HFFc6 (cell line): ENCODE measurements around the gene SKIC8. TPM values are rescaled to one million over a fixed set of nuclear protein-coding genes. Genes with fewer than 3 reads are reported as not detected.

Experiments used
- DNase-seq: peaks from one replicate; pipeline ENCODE4 v3.0.0-alpha.2; 2018
- H3K27ac Mint-ChIP-seq: 2 replicates; pipeline ENCODE4 v1.8.0; 2020; ENCODE audit warnings: mild to moderate bottlenecking, mixed read lengths
- H3K27me3 Mint-ChIP-seq: 2 replicates; pipeline ENCODE4 v1.8.0; 2021; ENCODE audit warnings: mild to moderate bottlenecking, moderate library complexity, mixed read lengths; ENCODE audit not compliant: insufficient read depth
- H3K36me3 Mint-ChIP-seq: 2 replicates; pipeline ENCODE4 v1.8.0; 2021; ENCODE audit warnings: low read depth, mixed read lengths
- H3K4me1 Mint-ChIP-seq: 2 replicates; pipeline ENCODE4 v1.8.0; 2020; ENCODE audit warnings: low read depth, mixed read lengths
- H3K4me3 Mint-ChIP-seq: 2 replicates; pipeline ENCODE4 v1.8.0; 2020; ENCODE audit warnings: mild to moderate bottlenecking, moderate library complexity, mixed read lengths
- H3K9me3 Mint-ChIP-seq: 2 replicates; pipeline ENCODE4 v1.8.0; 2020; ENCODE audit warnings: mild to moderate bottlenecking, mixed read lengths
- CTCF ChIP-seq: fragments of 200-600 bp; sonication (generic); IDR thresholded peaks from 2 replicates; pipeline ENCODE4 v1.5.0; 2021; ENCODE audit warnings: antibody characterized with exemption, mild to moderate bottlenecking
- total RNA-seq, 6 experiments: library from RNA; stranded (reverse); fragmentation: NEBNext Ultra II Directional; extraction: Animal tissue kit (Norgen Biotek cat#: 25700); gene quantifications; 2 replicates in 1 of 6; 3 replicates in 5 of 6; pipeline ENCODE4 v1.2.3, GENCODE V29; 2021

Gene SKIC8
- total RNA-seq, 6 experiments from 2014 or later: 43.9 to 48.1 (median 47.0) TPM

- no peaks in the 10 kb centered on the region for H3K9me3 Mint-ChIP-seq
- peaks cover 19% of the 10 kb centered on the region for H3K27me3 Mint-ChIP-seq
- no peak for TF ChIP-seq CTCF
- H3K36me3 Mint-ChIP-seq: no peaks in the 10 kb centered on the region
- H3K4me3 Mint-ChIP-seq: no peak overlapping the region
- DNase-seq: no peak
- no peak overlapping the region for H3K27ac Mint-ChIP-seq
- peaks cover 27% of the 10 kb centered on the region for H3K4me1 Mint-ChIP-seq
These were observed 24.7 kb upstream of the SKIC8 start for GRCh38 chr15:78324144-78324543.

DNA sequence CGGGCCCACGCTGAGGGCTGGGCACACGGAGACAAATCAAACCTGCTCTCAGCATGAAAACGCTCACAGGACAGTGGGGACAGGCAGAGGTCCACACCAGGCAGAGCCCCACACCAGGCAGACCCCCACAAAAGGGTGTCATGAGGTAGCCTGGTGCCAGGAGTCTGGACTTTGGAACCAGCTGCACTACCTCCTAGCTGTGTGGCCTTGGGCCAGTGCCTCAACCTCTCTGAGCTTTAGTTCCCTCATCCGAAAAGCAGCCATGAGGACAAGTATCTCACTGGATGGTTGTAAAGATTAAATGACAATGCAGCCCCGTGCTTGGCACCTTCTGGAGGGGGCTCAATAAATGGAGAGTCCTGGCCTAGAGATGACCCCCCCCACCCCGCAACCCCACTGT, 24.3 kb upstream of the SKIC8 start:
- Mint-ChIP-seq H3K9me3 (no peaks in the 10 kb centered on the region), H3K27ac (no peak overlapping the region), H3K4me3 (no peak overlapping the region), H3K4me1 (peaks cover 27% of the 10 kb centered on the region), H3K36me3 (no peaks in the 10 kb centered on the region), H3K27me3 (peaks cover 23% of the 10 kb centered on the region)
- DNase-seq: no peak
- TF ChIP-seq CTCF: no peak

- TF ChIP-seq CTCF: no peak
- H3K4me1 Mint-ChIP-seq: peaks cover 27% of the 10 kb centered on the region
- DNase-seq: no peak
- H3K9me3 Mint-ChIP-seq: no peaks in the 10 kb centered on the region
- no peaks in the 10 kb centered on the region for H3K36me3 Mint-ChIP-seq
- no peak overlapping the region for H3K4me3 Mint-ChIP-seq
- peak overlapping the region; percentile 71 for H3K27ac Mint-ChIP-seq
- H3K27me3 Mint-ChIP-seq: peaks cover 20% of the 10 kb centered on the region
These were observed 23.5 kb upstream of the SKIC8 start for GRCh38 chr15:78322724-78323521.

DNA sequence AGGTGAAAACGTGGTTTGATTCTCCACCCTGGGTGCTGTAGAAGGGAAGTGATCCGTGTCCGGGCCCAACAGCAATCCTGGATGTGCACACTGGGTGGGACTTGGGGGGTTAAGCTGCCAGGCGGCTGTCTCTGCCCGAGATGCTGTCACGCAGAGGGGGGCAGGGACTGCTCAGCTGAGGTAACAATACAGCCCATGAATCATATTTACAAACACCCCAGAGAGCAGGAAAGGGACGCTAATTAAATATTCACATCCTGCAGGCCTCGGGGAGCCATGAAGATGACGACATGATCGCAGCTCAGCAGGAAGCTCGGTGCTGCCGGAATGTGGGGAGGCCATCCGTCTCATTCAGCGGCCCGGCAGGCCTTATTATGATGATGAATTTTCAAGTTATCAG, 22.8 kb upstream of the SKIC8 start:
- Mint-ChIP-seq H3K4me1 (peaks cover 25% of the 10 kb centered on the region), H3K27me3 (peaks cover 20% of the 10 kb centered on the region), H3K9me3 (no peaks in the 10 kb centered on the region), H3K4me3 (no peak overlapping the region; the same call in 1 of the 2 replicates), H3K27ac (peak overlapping the region; percentile 71), H3K36me3 (no peaks in the 10 kb centered on the region)
- DNase-seq: peak; percentile 45
- TF ChIP-seq CTCF: no peak

DNA sequence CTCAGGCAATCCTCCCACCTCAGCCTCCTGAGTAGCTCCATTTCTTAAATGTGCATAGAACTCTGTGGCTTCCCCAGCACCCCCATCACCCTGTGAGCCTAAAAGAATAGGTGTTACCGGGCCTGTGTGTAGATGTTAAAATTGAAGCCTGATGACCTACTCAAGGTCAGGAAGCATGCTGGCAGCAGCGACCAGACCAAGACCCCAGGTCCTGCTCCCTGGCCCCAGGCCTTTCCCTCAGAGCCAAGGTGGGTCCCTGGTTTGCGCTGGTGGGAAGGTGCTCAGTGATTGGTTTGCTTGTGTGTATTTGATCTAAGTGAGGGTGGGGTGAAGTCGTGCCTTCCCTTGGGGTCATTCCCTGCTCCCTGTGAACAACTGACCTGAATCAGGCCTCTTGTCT, 22.4 kb upstream of the SKIC8 start:
- H3K4me3 Mint-ChIP-seq: no peak overlapping the region
- TF ChIP-seq CTCF: no peak
- H3K4me1 Mint-ChIP-seq: peaks cover 22% of the 10 kb centered on the region
- DNase-seq: no peak
- peak overlapping the region; percentile 71 for H3K27ac Mint-ChIP-seq
- no peaks in the 10 kb centered on the region for H3K36me3 Mint-ChIP-seq
- no peaks in the 10 kb centered on the region for H3K9me3 Mint-ChIP-seq
- peaks cover 24% of the 10 kb centered on the region for H3K27me3 Mint-ChIP-seq
